Measurements from ENCODE around the gene SNRNP27. TPM values are rescaled to one million over a fixed set of nuclear protein-coding genes. Genes with fewer than 3 reads are reported as not detected.

Gene SNRNP27
- total RNA-seq, 4 donors from 2014 or later: 8.2 to 64.6 (median 49.9) TPM

GRCh38 chr2:69916106-69916505 lies 22.4 kb downstream of the SNRNP27 start:
- Histone ChIP-seq H3K9me3 (no peaks in the 10 kb centered on the region), H3K4me3 (peak overlapping the region in 1 of 2 donors; percentile 67), H3K4me1 (no peaks in the 10 kb centered on the region), H3K27me3 (no peaks in the 10 kb centered on the region), H3K27ac (peak overlapping the region; percentile 88 to 90), H3K36me3 (no peaks in the 10 kb centered on the region)
- TF ChIP-seq CTCF (IDR thresholded peaks at IDR 0.05) (no peak), POLR2A (IDR thresholded peaks at IDR 0.05) (no peak)
- intact Hi-C loops (cut with DNase I; ENCODE audit: low total_unique reads): loop anchor here (10.0 kb wide), 1 partner anchor 149 kb away; no protein-coding TSS in a partner anchor
- DNase-seq: no peak

- Histone ChIP-seq H3K4me1 (no peaks in the 10 kb centered on the region), H3K27ac (peak overlapping the region; percentile 57 to 65), H3K4me3 (no peak overlapping the region), H3K27me3 (no peaks in the 10 kb centered on the region), H3K36me3 (no peaks in the 10 kb centered on the region), H3K9me3 (no peaks in the 10 kb centered on the region)
- TF ChIP-seq CTCF (IDR thresholded peaks at IDR 0.05): no peak
- peak in 1 of 2 donors; percentile 36 for TF ChIP-seq POLR2A (IDR thresholded peaks at IDR 0.05)
- DNase-seq: peak in 1 of 2 donors; percentile 30
- intact Hi-C loops (cut with DNase I; ENCODE audit: low total_unique reads): loop anchor here (10.0 kb wide), 1 partner anchor 147 kb away; no protein-coding TSS in a partner anchor
These were observed 24.1 kb downstream of the SNRNP27 start for GRCh38 chr2:69917852-69918251.

DNA sequence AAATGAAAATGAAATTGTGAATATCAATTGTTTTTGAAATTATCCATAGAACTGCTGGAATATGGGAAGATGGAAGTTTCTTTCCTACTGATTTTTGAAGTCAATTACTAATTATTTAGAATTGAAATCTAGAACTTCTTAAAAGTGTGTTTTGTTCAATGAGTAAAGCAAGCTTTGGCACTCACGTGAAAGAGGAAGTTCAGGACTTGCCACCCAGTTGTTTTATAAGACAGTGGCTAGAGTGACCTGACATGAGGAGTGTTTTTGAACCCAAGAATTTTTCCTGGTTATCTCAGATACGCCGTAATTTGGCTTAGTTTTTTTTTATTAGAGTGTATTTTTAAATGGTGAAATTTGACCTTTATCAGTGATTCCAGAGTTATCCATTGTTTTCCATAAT lies 24.6 kb downstream of the SNRNP27 start:
- no peak for DNase-seq
- Histone ChIP-seq H3K4me3 (no peak overlapping the region), H3K36me3 (no peaks in the 10 kb centered on the region), H3K27me3 (no peaks in the 10 kb centered on the region), H3K9me3 (no peaks in the 10 kb centered on the region), H3K4me1 (no peaks in the 10 kb centered on the region), H3K27ac (peak overlapping the region; percentile 57 to 65)
- no peak for TF ChIP-seq CTCF (IDR thresholded peaks at IDR 0.05)
- no peak for TF ChIP-seq POLR2A (IDR thresholded peaks at IDR 0.05)
- intact Hi-C loops (cut with DNase I; ENCODE audit: low total_unique reads): loop anchor here (10.0 kb wide), 1 partner anchor 146 kb away; no protein-coding TSS in a partner anchor

GRCh38 chr2:69923116-69923515 lies 29.4 kb downstream of the SNRNP27 start:
- H3K36me3 ChIP-seq: no peaks in the 10 kb centered on the region
- no peak overlapping the region for H3K4me3 ChIP-seq
- intact Hi-C loops (cut with DNase I; ENCODE audit: low total_unique reads): no loop called here
- no peak overlapping the region for H3K27ac ChIP-seq
- H3K4me1 ChIP-seq: no peaks in the 10 kb centered on the region
- H3K9me3 ChIP-seq: no peaks in the 10 kb centered on the region
- no peak for TF ChIP-seq POLR2A (IDR thresholded peaks at IDR 0.05)
- TF ChIP-seq CTCF (IDR thresholded peaks at IDR 0.05): no peak
- no peaks in the 10 kb centered on the region for H3K27me3 ChIP-seq
- DNase-seq: no peak

DNA sequence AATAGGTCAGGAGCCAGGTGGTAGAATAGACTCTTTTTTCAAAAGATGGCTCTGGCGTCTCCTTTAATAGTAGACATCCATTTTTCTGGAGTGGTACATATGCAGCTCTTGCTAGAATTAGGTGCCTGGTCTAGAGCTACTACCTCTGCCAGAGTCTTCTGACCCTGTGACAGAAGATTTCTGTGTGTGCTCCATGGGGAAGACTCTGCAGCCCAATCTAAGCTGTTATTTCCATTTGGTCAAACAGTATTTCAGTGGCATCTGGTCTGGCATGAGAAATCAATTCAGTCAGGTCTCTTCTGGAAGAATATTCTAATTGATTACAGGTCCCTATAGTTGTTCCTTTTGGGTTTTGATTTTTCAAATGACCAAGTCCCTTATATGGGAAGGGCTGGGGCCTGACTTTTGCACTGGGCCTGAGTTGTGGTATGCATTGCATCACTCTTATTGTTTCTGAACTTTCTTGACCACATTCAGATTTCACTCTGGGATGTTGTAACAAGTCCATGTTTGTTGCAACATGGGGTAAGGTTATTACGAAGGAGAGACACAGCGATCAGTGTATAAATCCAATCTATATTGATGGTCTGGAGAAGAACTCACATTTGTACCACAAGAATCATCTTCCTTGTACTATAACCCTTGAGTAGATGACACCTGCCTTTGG lies 33.2 kb downstream of the SNRNP27 start:
- Histone ChIP-seq H3K4me1 (no peaks in the 10 kb centered on the region), H3K36me3 (no peaks in the 10 kb centered on the region), H3K27ac (no peak overlapping the region), H3K4me3 (no peak overlapping the region), H3K9me3 (no peaks in the 10 kb centered on the region), H3K27me3 (no peaks in the 10 kb centered on the region)
- no peak for DNase-seq
- TF ChIP-seq POLR2A (IDR thresholded peaks at IDR 0.05) (no peak), CTCF (IDR thresholded peaks at IDR 0.05) (no peak)
- intact Hi-C loops (cut with DNase I; ENCODE audit: low total_unique reads): no loop called here
